ENCODE data around the gene PDZRN4. TPM values are rescaled to one million over a fixed set of nuclear protein-coding genes. Genes with fewer than 3 reads are reported as not detected.

The PDZRN4 gene
- total RNA-seq, 1 donor: not detected

DNA sequence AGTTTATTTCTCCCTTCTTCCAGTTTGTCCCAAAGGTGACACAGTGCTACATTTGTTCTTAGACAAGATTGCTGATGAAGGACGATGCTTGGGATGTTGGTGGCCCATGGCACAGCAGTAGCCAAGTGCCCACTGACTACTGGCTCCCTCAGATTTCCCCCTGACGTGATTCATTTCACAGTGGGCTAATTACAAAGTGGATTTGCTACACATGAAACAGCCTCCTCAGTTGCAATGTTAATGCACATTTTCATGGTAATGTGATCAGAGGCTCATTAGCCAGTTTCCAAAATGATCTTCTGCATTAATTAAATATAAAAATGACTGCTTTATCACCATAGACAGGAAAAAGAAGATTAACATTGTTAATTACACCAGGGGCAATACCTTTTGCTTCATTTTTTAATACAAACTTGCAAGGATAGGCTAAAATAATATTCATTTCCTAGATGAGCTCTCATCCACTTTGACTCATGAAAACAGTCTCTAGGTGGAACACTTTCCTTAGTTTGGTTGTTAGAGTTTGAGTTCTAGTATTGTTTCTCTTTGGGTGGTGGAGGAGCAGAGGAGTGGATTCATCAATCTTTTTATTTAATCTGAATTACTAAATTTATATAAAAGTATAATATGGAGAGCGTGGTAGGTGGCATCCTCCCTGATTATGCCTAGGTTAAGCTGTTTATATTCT lies 250.9 kb downstream of the PDZRN4 start:
- TF ChIP-seq CTCF (IDR thresholded peaks at IDR 0.05; ENCODE audit: insufficient read depth, low read depth, low read length): no peak
- H3K4me3 ChIP-seq (ENCODE audit: low read depth, low read length): no peak overlapping the region
- DNase-seq (ENCODE audit: low read depth): no peak

- no peak for DNase-seq (ENCODE audit: low read depth)
- TF ChIP-seq CTCF (IDR thresholded peaks at IDR 0.05; ENCODE audit: insufficient read depth, low read depth, low read length): no peak
- no peak overlapping the region for H3K4me3 ChIP-seq (ENCODE audit: low read depth, low read length)
Measured at GRCh38 chr12:41439801-41440200, 251.7 kb downstream of the PDZRN4 start.

GRCh38 chr12:41441180-41441579 lies 253.1 kb downstream of the PDZRN4 start:
- no peak for TF ChIP-seq CTCF (IDR thresholded peaks at IDR 0.05; ENCODE audit: insufficient read depth, low read depth, low read length)
- no peak overlapping the region for H3K4me3 ChIP-seq (ENCODE audit: low read depth, low read length)
- no peak for DNase-seq (ENCODE audit: low read depth)

DNA sequence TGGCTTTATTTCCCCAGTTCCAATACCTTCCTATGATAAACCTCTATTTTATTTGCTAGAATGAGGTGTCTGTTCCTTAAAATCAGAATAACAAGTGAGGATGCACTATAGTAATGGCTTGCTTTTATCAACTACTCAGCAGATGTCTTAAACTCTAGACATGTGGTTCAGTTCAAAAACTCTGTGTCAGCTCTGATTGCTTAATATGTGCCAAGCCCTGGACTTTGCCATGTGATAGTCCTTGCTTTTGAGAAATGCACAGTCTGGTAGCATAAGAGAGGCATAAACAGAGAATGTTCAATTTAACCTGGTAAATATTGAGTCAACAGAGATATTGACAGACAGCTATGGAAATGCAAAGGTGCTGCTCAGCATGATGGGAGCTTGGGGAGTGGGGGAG lies 254.8 kb downstream of the PDZRN4 start:
- peak; percentile 4 for DNase-seq (ENCODE audit: low read depth)
- H3K4me3 ChIP-seq (ENCODE audit: low read depth, low read length): no peak overlapping the region
- TF ChIP-seq CTCF (IDR thresholded peaks at IDR 0.05; ENCODE audit: insufficient read depth, low read depth, low read length): no peak

- H3K4me3 ChIP-seq (ENCODE audit: low read depth, low read length): no peak overlapping the region
- TF ChIP-seq CTCF (IDR thresholded peaks at IDR 0.05; ENCODE audit: insufficient read depth, low read depth, low read length): no peak
- no peak for DNase-seq (ENCODE audit: low read depth)
Measured at GRCh38 chr12:41443690-41444089, 255.6 kb downstream of the PDZRN4 start.

- DNase-seq (ENCODE audit: low read depth): no peak
- H3K4me3 ChIP-seq (ENCODE audit: low read depth, low read length): no peak overlapping the region
- TF ChIP-seq CTCF (IDR thresholded peaks at IDR 0.05; ENCODE audit: insufficient read depth, low read depth, low read length): no peak
Measured at GRCh38 chr12:41452838-41453407, 264.8 kb downstream of the PDZRN4 start.

GRCh38 chr12:41453409-41453808 lies 265.3 kb downstream of the PDZRN4 start:
- no peak for TF ChIP-seq CTCF (IDR thresholded peaks at IDR 0.05; ENCODE audit: insufficient read depth, low read depth, low read length)
- DNase-seq (ENCODE audit: low read depth): no peak
- H3K4me3 ChIP-seq (ENCODE audit: low read depth, low read length): no peak overlapping the region

Measured in fibroblast of villous mesenchyme (primary cell).